ENCODE results near the gene CDKN2B.

GRCh38 chr9:22039258-22039657 lies 30.2 kb upstream of the CDKN2B start:
- no peak for TF ChIP-seq CTCF (conservative IDR thresholded peaks at IDR 0.05; ENCODE audit: low read depth in 2 of 2)
- TF ChIP-seq POLR2AphosphoS5 (IDR thresholded peaks at IDR 0.05; ENCODE audit: low read depth): no peak
- TF ChIP-seq CREB1 (CRISPR knock-in tag; IDR thresholded peaks at IDR 0.05; ENCODE audit: low read depth): no peak
- TF ChIP-seq JUNB (IDR thresholded peaks at IDR 0.05; ENCODE audit: unreplicated experiment): no peak
- TF ChIP-seq STAT1 (IDR thresholded peaks at IDR 0.05; ENCODE audit: unreplicated experiment): no peak
- no peak for TF ChIP-seq EZH2 (IDR thresholded peaks at IDR 0.05; ENCODE audit: low read depth, unreplicated experiment)
- no peak for TF ChIP-seq EZH2phosphoT487 (IDR thresholded peaks at IDR 0.05; ENCODE audit: unreplicated experiment)
- TF ChIP-seq REST (IDR thresholded peaks at IDR 0.05; ENCODE audit: unreplicated experiment): no peak
- TF ChIP-seq ZNF331 (CRISPR knock-in tag; IDR thresholded peaks at IDR 0.05; ENCODE audit: low read depth): no peak
- no peak for TF ChIP-seq NANOG (IDR thresholded peaks at IDR 0.05; ENCODE audit: borderline replicate concordance)
- no peak for TF ChIP-seq ZNF462 (CRISPR knock-in tag; IDR thresholded peaks at IDR 0.05)
- TF ChIP-seq ZNF114 (CRISPR knock-in tag; IDR thresholded peaks at IDR 0.05): no peak
